Left ventricle myocardium inferior (tissue), 1 donor: ENCODE measurements around the gene PHETA1. TPM values are rescaled to one million over a fixed set of nuclear protein-coding genes. Genes with fewer than 3 reads are reported as not detected.

Experiments
- DNase-seq: peaks from one replicate; pipeline ENCODE4 v3.0.0-alpha.2; 2020
- H3K27ac ChIP-seq: fragments of 200-600 bp; replicated peaks from 2 replicates; pipeline ENCODE4 v1.8.0; 2021
- H3K27me3 ChIP-seq: fragments of 200-600 bp; 2 replicates; pipeline ENCODE4 v1.8.0; 2021; ENCODE audit warnings: low read depth
- H3K36me3 ChIP-seq: fragments of 200-600 bp; 2 replicates; pipeline ENCODE4 v1.8.0; 2021
- H3K4me1 ChIP-seq: fragments of 200-600 bp; 2 replicates; pipeline ENCODE4 v1.8.0; 2021
- H3K4me3 ChIP-seq: fragments of 200-600 bp; 2 replicates; pipeline ENCODE4 v1.8.0; 2021; ENCODE audit warnings: mild to moderate bottlenecking, moderate library complexity
- H3K9me3 ChIP-seq: fragments of 200-600 bp; replicated peaks from 2 replicates; pipeline ENCODE4 v1.8.0; 2021
- CTCF ChIP-seq: fragments of 200-600 bp; IDR thresholded peaks from 2 replicates; pipeline ENCODE4 v1.8.0; 2021; ENCODE audit warnings: antibody characterized with exemption, mild to moderate bottlenecking, borderline replicate concordance
- intact Hi-C: fragments of 100-400 bp; cut with micrococcal nuclease; formaldehyde crosslinking; loops from one replicate; pipeline ENCODE4 v1.11.0; 2022
- total RNA-seq: library from RNA; stranded (reverse); fragmentation: NEBNext Ultra II Directional; extraction: Animal tissue kit (Norgen Biotek cat#: 25700); gene quantifications from one replicate; pipeline ENCODE4 v1.2.1, GENCODE V29; 2021
- donor health status: DM: no; HTN: yes; CAD: no; lungs with severe emphysema.

The PHETA1 gene
- total RNA-seq, 1 donor from 2014 or later = 29.8 TPM

GRCh38 chr12:111362687-111363475 lies 6.0 kb downstream of the PHETA1 start:
- peak overlapping the region; percentile 82 for H3K27ac ChIP-seq
- no peak overlapping the region for H3K4me3 ChIP-seq
- TF ChIP-seq CTCF = no peak
- DNase-seq = no peak
- no peaks in the 10 kb centered on the region for H3K9me3 ChIP-seq
- H3K27me3 ChIP-seq = no peaks in the 10 kb centered on the region
- peaks cover 70% of the 10 kb centered on the region for H3K4me1 ChIP-seq
- peaks cover 26% of the 10 kb centered on the region for H3K36me3 ChIP-seq
- intact Hi-C loops = no loop called here

GRCh38 chr12:111361717-111362576 lies 6.9 kb downstream of the PHETA1 start:
- H3K27ac ChIP-seq = peak overlapping the region; percentile 82
- intact Hi-C loops = no loop called here
- no peaks in the 10 kb centered on the region for H3K27me3 ChIP-seq
- no peak for TF ChIP-seq CTCF
- H3K4me3 ChIP-seq = peak overlapping the region; percentile 25
- peaks cover 61% of the 10 kb centered on the region for H3K4me1 ChIP-seq
- no peaks in the 10 kb centered on the region for H3K9me3 ChIP-seq
- peak; percentile 29 for DNase-seq
- H3K36me3 ChIP-seq = peaks cover 26% of the 10 kb centered on the region

- Histone ChIP-seq H3K27me3 (no peaks in the 10 kb centered on the region), H3K4me3 (no peak overlapping the region), H3K36me3 (peaks cover 26% of the 10 kb centered on the region), H3K9me3 (no peaks in the 10 kb centered on the region), H3K27ac (peak overlapping the region; percentile 82), H3K4me1 (peaks cover 57% of the 10 kb centered on the region)
- intact Hi-C loops = no loop called here
- no peak for TF ChIP-seq CTCF
- DNase-seq = no peak
Measured at GRCh38 chr12:111361073-111361716, 7.7 kb downstream of the PHETA1 start.

- TF ChIP-seq CTCF = no peak
- H3K27me3 ChIP-seq = no peaks in the 10 kb centered on the region
Measured at GRCh38 chr12:111360325-111360930, 8.5 kb downstream of the PHETA1 start.

GRCh38 chr12:111359914-111360276 lies 9.0 kb downstream of the PHETA1 start:
- TF ChIP-seq CTCF = no peak
- no peak overlapping the region for H3K4me3 ChIP-seq
- no peaks in the 10 kb centered on the region for H3K27me3 ChIP-seq
- intact Hi-C loops = no loop called here
- no peak overlapping the region for H3K27ac ChIP-seq
- H3K36me3 ChIP-seq = peaks cover 16% of the 10 kb centered on the region
- H3K4me1 ChIP-seq = peaks cover 44% of the 10 kb centered on the region
- DNase-seq = no peak
- no peaks in the 10 kb centered on the region for H3K9me3 ChIP-seq

More at GRCh38 chr12:111360325-111360930, 8.5 kb downstream of the PHETA1 start:
- Histone ChIP-seq H3K9me3 (no peaks in the 10 kb centered on the region), H3K27ac (no peak overlapping the region), H3K36me3 (peaks cover 20% of the 10 kb centered on the region), H3K4me1 (peaks cover 49% of the 10 kb centered on the region), H3K4me3 (no peak overlapping the region)
- DNase-seq = no peak
- intact Hi-C loops = no loop called here
